PFSK-1 (cell line): Measurements from ENCODE around the gene SLC36A4.

Experiments used
- FOXP2 ChIP-seq: optimal IDR thresholded peaks from 2 replicates; pipeline ENCODE3; 2011; ENCODE audit warnings: borderline replicate concordance, control low read depth, inconsistent platforms; ENCODE audit not compliant: insufficient read depth; ENCODE audit errors: extremely low read length, extremely low read depth
- POLR2AphosphoS5 ChIP-seq: IDR thresholded peaks from 2 replicates; pipeline ENCODE4 v1.6.1; 2012; ENCODE audit warnings: low read depth, mild to moderate bottlenecking, control low read depth, low read length, moderate library complexity
- SIN3A ChIP-seq: IDR thresholded peaks from 2 replicates; pipeline ENCODE4 v1.6.1; 2012; ENCODE audit warnings: mild to moderate bottlenecking, low read length, moderate library complexity, borderline replicate concordance; ENCODE audit not compliant: insufficient read depth
- TAF1 ChIP-seq: IDR thresholded peaks from 2 replicates; pipeline ENCODE4 v1.6.1; 2012; ENCODE audit warnings: low read length, control low read depth, borderline replicate concordance; ENCODE audit not compliant: insufficient read depth
- TF ChIP-seq, protein P1 (sequence below), 2 experiments: IDR thresholded peaks; 2 replicates each; pipeline versions ENCODE4 v1.6.1 to v1.8.0; 2011 to 2012; ENCODE audit warnings: low read depth in 2 of 2, low read length in 2 of 2, control low read depth in 1 of 2, inconsistent platforms in 1 of 2, mild to moderate bottlenecking in 1 of 2, moderate library complexity in 1 of 2; ENCODE audit not compliant: insufficient read depth in 1 of 2

SLC36A4 gene

DNA sequence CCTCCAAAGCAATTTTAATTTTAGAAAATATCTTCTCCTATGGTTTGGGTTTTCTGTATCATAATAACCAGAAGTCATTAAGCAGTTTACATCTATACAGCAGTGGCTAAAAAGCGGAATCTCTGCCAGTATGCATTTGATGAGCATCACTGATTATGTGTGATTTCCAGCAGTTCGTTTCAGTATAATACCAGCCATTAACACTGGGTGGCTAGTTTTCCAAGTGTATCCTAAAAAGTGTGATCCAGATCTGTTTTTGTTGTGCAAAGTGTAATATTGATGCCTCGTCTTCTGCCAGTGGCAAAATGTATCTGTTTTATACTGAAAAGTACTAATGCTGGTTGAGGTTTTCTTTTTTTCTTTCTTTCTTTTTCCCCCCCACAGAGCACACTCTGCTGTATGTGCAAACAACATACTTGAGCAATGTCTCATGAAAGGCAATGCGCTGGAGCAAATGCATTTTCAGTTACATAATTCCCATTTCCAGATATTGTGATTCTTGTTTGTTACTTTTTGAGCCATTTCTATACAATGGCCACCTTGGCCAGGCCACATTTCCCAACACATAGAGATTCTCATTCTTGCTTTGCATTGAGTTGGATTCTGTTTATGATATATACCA, 64.2 kb downstream of the SLC36A4 start:
- TF ChIP-seq TAF1 (no peak), FOXP2 (no peak), SIN3A (no peak), POLR2AphosphoS5 (no peak)
- TF ChIP-seq, protein P1, sequence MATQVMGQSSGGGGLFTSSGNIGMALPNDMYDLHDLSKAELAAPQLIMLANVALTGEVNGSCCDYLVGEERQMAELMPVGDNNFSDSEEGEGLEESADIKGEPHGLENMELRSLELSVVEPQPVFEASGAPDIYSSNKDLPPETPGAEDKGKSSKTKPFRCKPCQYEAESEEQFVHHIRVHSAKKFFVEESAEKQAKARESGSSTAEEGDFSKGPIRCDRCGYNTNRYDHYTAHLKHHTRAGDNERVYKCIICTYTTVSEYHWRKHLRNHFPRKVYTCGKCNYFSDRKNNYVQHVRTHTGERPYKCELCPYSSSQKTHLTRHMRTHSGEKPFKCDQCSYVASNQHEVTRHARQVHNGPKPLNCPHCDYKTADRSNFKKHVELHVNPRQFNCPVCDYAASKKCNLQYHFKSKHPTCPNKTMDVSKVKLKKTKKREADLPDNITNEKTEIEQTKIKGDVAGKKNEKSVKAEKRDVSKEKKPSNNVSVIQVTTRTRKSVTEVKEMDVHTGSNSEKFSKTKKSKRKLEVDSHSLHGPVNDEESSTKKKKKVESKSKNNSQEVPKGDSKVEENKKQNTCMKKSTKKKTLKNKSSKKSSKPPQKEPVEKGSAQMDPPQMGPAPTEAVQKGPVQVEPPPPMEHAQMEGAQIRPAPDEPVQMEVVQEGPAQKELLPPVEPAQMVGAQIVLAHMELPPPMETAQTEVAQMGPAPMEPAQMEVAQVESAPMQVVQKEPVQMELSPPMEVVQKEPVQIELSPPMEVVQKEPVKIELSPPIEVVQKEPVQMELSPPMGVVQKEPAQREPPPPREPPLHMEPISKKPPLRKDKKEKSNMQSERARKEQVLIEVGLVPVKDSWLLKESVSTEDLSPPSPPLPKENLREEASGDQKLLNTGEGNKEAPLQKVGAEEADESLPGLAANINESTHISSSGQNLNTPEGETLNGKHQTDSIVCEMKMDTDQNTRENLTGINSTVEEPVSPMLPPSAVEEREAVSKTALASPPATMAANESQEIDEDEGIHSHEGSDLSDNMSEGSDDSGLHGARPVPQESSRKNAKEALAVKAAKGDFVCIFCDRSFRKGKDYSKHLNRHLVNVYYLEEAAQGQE (IDR thresholded peaks at IDR 0.05; ENCODE audit: insufficient read depth in 1 of 2, low read depth in 2 of 2, low read length in 2 of 2) = no peak

DNA sequence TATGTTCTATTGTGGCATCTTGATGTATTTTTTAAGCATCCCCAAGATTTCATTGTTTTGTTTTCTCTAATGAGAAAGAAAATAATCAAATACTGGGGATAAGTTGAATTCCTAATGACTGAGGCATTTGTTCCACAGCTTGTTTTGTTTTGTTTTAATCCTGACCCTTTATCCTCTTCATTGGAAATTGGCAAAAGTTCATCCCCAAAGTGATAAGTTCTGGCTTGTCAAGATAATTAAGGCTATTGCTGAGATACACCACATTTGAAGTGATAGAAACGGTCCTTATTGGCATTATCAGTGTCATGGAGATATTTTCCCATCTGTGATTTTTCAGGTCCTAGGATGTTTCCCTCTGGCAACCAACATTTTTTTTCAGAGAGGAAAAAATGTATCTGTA, 65.0 kb downstream of the SLC36A4 start:
- TF ChIP-seq TAF1 (no peak), FOXP2 (no peak)

DNA sequence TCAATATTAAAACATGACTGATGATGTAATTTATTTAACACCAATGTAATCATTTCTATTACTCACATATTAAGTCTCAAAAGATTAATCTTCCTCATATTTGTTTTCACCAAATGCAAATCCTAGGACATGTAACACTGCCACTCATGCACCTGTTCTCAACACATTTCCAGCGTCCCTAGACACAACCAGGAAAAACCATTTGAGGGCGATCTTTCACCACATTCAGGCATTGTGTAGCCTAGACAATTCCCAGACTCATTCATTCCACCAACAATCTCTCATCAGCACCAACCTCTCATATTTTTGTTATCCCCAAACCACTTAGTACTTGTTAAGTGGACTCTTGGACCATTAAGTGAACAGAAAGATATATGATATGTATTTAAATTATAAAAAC, 66.1 kb downstream of the SLC36A4 start:
- TF ChIP-seq POLR2AphosphoS5 (no peak), TAF1 (no peak), SIN3A (no peak), FOXP2 (no peak)
- TF ChIP-seq, protein P1 (IDR thresholded peaks at IDR 0.05; ENCODE audit: insufficient read depth in 1 of 2, low read depth in 2 of 2, low read length in 2 of 2) = no peak

DNA sequence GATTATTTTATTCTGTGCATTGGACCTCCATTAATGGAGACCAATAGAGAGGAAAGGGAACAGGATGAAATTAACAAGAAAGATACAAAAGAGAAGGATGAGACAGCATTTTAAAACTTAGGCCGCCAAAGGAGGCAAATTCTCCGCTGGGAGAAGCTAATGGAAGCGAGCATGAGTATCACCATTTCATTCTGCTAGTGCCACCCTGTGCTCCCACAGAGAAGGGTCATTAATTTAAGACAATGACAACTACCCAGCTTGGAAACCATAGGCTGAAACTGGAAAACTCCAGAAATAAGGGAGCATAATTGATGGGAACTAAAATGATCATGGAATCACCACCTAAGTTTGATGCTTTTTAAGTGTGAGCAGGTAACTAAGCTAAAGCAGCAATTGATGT, 69.2 kb downstream of the SLC36A4 start:
- TF ChIP-seq TAF1 = no peak
- TF ChIP-seq FOXP2 = no peak
- no peak for TF ChIP-seq POLR2AphosphoS5

DNA sequence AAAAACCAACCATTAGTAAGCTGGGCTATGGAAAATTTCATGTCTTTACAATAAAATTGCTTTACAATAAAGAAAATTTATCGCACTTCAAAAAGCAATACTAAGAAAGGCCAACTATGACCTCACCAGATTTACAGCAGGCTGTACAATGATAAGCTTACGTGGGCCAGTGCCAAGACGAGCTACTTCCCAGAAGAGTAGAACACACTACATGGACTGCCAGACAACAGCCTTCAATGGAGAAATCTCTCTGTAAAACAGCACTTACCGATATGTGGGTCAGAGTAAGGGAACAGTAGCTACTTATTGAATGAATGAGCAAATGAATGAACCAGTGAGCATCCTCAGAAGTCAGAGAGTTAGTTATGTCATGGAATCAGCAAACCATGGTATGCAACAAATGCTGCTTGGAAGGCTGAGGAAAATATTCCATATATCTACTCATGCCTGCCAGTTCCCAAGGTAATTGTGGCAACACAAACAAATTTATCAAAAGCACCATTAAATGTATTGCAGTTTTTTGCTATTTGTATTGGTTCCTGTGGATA, 74.4 kb downstream of the SLC36A4 start:
- no peak for TF ChIP-seq FOXP2
- TF ChIP-seq, protein P1 (IDR thresholded peaks at IDR 0.05; ENCODE audit: insufficient read depth in 1 of 2, low read depth in 2 of 2, low read length in 2 of 2) = no peak
- no peak for TF ChIP-seq TAF1
- TF ChIP-seq POLR2AphosphoS5 = no peak
- TF ChIP-seq SIN3A = no peak

DNA sequence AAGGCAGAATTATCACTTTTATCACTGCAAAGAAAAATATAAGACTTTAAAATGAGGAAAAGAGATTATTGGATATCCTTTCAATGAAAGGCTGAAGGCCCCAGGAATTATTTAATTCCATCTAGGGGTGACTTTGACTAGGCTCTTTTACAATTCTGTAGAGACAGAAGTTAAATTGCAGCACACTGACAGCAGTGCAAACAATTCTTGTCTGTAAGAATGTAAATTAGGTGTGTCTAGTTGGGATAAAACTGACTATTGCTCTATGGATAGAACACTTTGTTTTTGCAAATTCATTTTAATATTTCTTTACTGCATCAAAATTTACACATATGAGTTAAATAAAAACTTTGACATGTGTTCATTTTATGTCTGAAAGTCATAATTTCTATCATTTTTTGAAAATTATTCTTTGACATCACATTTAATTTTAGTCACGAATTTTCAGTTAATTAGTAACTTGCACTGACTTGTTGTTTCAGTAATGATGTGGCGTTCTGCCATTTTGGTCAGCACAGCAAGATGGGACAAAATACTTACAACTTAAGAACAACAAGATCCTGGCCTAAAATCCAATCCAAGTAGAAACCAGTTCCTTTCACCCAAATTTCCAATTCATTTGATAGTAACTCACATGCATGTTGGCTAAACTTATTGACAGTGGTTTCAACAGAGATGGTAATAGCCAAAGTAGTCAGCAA, 75.1 kb downstream of the SLC36A4 start:
- TF ChIP-seq, protein P1 (IDR thresholded peaks at IDR 0.05; ENCODE audit: insufficient read depth in 1 of 2, low read depth in 2 of 2, low read length in 2 of 2) = no peak
- TF ChIP-seq POLR2AphosphoS5 (no peak), SIN3A (no peak), FOXP2 (no peak), TAF1 (no peak)
